HG02623 (cell line): ENCODE data around the gene PTGDS.

ENCODE experiments used
- ATAC-seq: cut with Tn5 transposase; IDR thresholded peaks from one replicate; pipeline ENCODE4 v1.9.1; 2021; ENCODE audit warnings: moderate library complexity; ENCODE audit not compliant: unreplicated experiment

PTGDS gene

DNA sequence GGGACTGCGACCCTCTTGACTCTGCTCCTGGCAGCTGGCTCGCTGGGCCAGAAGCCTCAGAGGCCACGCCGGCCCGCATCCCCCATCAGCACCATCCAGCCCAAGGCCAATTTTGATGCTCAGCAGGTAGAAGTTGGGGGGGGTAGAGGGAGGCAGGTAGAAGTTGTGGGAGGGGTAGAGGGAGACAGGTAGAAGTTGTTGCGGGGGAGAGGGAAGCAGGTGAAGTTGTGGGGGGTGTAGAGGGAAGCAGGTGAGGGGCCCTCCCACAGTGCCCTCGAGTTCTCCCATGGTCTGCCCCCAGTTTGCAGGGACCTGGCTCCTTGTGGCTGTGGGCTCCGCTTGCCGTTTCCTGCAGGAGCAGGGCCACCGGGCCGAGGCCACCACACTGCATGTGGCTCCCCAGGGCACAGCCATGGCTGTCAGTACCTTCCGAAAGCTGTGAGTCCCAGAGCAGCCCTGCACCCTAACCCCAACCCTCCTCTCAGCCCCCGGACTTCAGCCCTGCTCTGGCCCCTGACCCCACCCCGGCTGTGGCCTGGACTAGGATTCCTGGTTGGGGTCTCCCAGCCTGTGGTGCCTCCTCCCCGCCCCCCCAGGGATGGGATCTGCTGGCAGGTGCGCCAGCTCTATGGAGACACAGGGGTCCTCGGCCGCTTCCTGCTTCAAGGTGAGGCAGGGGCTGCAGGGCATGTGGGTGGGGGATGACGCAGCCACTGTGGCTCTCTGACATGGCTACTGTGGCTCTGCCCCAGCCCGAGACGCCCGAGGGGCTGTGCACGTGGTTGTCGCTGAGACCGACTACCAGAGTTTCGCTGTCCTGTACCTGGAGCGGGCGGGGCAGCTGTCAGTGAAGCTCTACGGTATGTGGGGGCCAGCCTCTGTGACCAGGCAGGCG is 31.7 kb upstream of the PTGDS start:
- ATAC-seq = no peak

DNA sequence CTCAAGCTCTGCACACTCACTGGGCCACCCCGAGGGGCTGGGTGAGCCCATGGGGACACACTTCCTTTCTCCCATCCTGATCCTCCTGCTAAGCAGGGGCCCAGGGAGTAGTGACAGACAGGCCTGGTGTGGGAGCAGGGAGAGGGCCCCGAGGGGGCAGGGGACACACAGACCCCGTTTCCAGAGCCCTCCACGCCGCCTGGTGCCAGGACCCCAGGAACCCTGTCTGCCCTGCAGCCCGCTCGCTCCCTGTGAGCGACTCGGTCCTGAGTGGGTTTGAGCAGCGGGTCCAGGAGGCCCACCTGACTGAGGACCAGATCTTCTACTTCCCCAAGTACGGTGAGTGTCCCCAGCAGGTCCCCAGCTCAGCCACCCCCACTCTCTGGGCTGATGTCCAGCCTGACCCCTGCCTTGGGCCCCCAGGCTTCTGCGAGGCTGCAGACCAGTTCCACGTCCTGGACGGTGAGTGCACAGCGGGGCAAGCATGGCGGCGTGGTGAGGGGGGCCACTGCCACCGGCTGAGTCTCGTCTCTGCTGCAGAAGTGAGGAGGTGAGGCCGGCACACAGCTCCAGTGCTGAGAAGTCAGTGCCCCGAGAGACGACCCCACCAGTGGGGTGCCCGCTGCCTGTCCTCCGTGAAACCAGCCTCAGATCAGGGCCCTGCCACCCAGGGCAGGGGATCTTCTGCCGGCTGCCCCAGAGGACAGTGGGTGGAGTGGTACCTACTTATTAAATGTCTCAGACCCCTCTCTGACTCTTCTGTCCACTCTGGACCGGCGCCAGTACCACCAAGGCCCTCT is 30.9 kb upstream of the PTGDS start:
- no peak for ATAC-seq

DNA sequence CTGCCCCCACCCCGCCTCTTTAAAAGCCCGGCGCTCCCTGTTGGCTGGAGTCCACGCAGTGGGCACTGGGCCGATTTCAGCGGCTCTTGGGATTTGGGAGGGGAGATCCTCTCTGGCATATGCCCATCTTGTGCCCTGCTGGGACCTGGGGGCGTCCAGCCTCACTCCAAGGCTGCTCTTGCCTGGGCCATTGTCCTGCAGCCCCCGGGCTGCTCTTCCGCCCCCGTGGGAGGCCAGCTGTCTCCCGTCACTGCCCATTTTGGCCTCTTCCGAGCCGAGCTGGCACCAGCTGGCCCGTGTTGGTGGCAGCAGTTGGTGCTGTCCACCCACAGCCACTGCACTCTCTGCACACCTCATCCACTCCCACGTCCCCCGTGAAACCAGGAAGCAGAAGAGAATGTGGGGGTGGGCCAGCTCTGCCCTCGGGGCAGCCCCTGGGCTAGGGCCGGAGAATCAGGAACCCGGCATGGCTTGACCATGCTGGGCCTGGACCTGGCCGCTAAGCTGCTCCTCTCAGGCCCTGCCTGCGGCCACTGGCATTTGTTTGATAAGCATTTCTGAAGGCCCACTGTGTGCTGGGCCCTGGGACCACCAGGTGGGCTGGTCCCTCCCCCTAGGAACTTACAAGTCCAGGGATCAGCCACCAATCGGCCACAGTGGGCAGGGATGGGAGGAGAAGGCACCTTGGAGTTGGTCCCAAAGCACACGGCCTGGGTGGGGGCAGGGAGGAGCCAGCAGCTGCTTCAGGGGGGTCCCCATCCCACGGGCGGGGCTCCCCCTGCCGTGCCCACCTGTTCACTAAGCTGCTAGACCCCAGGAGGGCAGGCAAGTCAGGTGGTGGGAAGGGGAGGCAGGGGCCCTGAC is 30.0 kb upstream of the PTGDS start:
- no peak for ATAC-seq

DNA sequence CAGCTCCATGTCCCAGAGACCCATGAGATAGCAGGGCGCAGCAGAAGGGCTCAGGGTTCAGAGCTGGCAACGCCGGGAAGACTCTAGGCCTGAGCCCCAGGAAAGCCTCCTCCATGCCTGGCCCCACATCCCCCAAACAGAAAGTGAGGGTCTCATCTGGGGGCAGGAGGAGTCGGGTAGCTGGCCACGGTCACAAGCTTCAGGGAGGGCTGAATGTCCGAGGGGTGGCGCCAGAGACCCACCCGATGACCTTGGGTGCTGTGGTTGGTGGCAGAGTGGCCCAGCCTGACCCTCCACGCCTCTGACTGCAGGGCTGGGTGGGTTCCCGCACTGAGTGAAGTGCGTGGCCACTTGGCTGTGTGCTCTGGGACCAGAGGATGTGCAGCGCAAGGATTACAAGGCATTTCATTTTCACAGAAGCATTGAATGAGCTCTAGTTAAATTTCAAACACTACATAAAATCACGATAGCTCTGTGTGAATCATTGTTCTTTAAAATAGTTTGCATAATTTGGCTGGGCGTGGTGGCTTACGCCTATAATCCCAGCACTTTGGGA is 29.3 kb upstream of the PTGDS start:
- ATAC-seq = no peak

DNA sequence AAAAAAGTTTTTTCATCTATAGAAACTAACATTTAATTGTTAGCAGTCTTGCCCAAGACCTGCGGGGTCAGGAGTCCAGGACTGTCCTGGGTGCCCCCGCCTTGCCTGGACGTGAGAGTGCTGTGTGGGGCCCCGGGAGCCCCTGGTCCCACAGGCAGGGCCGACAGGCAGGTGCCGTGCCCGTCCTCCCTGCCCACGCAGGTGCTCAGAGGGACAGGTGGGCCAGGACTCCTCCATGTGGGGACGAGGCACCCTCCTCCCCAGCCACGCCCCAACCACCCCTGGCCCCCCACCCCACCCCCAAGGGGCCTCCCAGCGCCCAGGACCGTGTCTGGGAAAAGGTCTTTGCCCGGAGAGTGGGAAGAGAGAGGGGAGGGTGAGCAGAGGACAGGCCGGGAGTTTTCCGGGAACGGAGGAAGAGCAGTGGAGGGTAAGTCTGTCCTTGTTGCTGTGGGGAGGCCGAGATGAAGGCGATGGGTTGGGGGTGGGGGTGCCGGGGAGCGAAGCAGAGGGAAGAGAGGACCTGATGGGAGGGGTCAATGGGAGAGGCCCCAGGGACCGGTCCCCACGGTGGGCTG is 28.0 kb upstream of the PTGDS start:
- no peak for ATAC-seq

DNA sequence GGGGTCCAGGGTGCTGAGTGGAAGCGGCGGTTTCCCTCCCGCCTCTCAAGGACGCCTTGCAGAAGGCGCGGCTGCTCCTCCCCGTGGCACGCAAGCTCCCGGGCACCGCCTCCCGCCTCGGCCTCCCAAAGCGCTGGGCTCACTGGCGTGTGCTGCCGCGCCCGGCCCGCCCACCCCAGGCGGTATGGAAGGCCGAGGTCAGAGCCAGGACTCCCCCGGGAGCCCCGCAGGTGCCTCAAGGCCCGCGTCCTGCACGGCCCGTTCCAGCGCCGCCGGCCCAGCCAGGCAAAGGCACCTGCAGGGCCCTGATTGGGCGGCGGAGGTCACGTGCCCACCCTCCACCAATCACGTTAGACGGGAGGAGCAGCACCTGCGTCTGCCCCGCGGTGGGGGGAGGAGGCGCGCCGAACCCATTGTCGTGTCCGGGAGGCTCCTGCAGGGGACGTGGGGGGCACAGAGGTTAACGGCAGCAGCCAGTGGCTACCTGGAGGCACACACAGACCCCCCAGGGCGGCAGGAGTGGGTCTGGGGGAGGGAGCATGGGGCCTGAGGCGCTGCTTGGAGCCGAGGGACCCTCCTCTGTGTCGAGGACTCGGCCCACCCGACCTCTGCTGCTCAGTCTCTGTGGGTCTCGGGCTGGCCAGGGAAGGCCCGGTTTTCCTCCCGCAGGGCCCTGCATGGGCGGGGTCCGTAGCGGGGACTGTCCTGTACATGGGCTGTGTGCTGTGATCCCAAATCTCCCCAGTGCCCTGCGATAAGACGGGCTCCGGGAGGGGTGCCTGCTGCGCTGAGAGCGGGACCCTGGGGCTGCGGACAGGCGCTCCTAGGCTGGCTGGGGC is 27.3 kb upstream of the PTGDS start:
- ATAC-seq = peak; percentile 72

DNA sequence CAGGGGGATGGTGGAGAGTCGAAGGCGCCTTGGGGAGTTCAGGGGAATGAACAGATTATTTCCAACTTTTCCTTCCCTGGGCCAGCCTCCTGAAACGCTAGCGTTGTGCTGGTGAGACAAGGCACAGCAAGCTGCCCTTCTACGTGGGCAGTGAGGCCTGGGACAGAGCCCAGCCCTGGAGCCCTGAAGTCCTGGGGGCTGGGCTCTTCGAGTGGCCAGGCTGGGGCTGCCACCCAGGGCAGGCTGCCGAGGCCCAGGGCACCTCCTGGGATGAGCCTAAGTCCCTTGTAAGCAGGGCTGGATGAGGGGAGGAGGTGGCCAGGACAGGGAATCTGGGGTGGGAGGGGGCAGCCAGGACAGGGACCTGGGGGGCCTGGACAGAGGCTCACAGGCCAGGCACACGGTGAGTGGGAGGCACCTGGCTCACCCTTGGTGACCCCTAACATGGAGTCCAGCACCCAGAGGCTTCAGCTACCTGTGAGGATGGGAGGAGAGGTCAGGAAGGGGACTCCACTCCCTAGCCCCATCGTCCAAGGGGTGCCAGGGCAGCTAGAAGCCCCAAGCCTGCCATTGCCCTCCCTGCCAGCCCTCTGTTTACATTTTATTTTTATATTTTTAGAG is 26.5 kb upstream of the PTGDS start:
- ATAC-seq = no peak

DNA sequence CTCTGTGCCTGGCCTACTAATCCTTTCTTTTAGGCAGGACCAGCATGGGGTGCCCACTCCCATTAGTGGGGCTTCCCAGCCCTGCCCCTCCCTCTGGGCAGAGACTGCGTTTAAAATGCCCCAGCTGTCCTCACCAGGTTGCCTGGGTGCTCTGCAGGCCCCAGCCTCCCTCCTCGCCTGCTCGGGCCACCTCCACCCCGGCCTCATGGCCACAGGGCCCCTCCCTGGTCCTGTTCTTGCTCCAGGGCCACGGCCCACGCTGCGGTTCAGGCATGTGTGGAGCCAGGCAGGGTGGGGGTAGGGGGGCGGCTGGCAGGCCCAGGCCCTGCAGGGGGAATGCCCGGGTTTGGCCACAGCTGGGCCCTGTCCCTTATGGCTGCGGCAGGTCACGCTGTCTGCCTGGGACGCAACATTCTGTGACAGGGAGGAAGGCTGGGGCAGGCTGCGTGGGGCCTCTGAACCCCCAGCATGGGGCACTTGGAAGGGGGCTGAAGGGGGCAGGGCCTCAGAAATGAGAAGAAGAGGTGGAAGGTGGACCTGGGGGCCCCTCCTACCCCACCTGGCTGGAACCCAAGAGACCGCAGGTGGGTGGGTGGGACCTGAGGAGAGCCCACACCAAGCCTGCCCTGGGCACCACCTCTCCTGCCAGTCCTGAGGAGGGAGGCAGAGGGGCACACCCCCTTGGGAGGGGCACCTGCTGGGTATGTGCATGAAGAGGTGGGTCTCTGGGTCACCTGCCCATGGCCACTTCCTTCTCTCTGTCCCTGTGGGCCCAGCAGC is 25.6 kb upstream of the PTGDS start, which contains the start of gene LCN12:
Gene LCN12 (plus strand): TSS at position 733 of the 780 bp plus-strand sequence. CDS start 55 bp downstream, outside the sequence.
- no peak for ATAC-seq

DNA sequence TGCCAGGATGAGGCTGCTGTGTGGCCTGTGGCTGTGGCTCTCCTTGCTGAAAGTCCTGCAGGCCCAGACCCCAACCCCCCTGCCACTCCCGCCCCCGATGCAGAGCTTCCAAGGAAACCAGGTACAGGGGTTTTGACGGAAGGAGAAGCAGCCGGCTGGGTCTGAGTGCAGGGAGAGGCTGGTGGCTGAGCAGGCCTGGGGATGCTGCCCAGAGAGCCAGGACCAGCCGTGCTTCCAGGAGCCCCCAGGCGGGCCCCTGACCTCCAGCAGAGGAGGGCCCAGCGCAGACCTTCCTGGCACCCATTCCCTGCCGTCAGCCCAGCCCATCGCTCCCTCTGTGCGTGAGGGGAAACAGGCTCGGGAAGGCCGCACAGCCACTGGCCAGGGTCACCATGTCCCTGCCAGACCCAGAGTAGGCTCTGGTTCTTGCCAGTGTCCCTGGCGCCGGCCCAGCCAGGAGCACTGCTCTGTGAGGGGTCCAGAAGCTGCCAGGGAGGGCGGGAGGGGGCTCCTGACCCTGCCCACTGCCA is 24.9 kb upstream of the PTGDS start:
- ATAC-seq = no peak

DNA sequence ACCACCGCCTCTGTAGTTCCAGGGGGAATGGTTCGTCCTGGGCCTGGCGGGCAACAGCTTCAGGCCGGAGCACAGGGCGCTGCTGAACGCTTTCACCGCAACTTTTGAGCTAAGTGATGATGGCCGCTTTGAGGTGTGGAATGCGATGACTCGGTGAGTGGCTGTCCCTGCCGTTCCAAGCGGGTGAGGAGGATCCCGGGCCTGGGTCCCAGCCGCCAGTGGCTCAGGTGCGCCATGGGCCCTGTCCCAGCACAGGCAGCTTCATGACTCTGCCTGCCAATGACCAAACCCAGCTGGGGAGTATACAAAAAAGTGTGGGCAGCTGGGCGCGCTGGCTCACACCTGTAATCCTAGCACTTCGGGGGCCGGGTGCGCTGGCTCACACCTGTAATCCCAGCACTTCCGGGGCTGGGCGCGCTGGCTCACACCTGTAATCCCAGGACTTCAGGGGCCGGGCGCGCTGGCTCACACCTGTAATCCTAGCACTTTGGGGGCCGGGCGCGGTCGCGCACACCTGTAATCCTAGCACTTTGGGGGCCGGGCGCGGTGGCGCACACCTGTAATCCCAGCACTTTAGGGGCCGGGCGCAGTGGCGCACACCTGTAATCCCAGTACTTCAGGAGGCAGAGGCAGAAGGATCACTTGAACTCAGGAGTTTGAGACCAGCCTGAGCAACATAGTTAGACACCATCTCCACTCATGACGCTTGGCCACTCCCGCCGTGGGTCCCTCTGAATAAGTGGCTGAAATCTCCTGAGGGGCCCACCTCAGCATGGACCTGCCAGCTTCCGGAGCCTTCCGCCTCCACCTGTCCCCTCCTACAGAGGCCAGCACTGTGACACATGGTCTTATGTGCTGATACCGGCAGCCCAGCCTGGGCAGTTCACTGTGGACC is 24.2 kb upstream of the PTGDS start:
- ATAC-seq = no peak

DNA sequence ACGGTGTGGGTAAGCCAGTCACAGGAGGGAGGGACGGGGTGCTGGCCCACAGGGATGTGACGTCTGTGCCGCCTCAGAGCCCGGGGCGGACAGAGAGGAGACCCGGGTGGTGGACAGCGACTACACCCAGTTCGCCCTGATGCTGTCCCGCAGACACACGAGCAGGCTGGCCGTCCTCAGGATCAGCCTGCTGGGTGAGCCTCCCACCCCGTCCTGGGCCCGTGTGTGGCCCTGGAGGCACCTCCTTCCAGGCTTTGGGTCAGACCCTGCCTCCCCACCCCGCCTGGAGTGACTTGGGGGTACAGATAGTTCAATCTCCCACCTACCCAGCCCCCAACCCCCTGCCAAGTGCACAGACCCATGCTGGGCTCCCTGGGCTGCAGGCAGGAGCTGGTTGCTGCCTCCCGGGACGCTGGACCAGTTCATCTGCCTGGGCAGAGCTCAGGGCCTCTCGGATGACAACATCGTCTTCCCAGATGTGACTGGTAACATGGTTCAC is 23.5 kb upstream of the PTGDS start:
- no peak for ATAC-seq

DNA sequence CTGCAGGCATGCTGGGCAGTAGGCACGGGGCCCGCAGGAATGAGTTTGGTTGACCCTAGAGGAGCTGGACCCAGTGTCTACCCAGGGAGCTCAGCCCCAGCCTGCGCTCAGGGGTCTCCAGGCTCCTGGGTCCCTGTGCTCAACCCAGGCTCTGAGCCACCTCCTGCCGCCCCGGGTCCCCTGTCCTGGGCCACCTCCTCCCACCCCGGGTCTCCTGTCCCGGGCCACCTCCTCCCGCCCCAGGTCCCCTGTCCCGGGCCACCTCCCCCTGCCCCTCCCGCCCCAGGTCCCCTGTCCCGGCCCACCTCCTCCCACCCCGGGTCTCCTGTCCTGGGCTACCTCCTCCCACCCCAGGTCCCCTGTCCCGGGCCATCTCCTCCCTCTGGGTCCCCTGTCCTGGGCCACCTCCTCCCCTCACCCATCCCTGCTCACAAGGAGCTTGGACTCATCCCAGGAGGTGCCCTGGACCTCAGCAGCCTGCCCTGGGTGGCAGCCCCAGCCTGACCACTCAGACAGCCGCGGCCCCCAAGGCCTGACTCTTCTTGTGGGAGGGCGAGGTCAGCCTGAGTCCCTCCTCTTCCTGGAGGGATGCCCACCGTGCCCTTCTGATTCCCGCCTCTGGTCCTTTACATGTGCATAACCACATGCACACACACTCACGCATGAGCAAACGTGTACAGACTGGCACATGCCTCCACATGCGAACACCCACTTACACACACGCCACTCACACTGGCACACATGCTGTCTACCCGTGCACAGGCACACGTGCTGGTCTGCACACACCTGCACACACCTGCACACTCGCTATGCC is 22.8 kb upstream of the PTGDS start:
- no peak for ATAC-seq

DNA sequence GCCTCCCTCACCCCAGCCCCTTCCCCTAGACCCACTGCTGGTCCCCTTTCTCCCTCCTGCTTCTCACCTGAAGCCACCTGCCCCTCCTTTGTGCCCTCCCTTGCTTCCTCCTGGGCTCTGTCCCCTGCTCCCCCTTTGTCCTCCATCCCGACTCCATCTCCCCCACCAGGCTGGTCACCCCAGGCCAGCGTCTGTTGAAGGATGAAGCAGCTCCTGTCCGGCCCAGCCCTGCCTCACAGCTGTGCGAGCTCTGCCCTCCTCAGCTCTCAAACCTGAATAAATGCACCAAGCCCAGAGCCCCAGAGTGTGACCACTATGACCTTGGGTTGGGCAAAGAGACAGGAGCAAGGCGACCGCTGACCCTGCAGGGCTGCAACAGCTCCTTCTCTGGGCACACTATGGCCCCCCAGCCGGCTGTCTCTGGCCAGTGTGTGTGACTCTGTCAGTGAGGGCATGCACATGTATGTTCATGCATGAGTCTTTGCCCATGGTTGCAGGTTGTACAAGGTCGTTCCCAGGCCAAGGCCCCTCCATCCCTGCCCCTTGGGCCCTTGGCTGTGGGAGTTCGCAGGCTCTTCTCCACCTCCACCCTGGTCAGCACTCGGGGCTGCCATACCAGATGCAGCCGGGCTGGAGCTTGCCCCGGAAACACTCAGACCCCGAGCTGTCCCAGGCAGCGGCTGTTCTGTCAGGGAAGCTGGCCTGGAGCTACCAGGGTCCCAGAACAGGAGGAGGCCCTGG is 21.9 kb upstream of the PTGDS start:
- no peak for ATAC-seq

DNA sequence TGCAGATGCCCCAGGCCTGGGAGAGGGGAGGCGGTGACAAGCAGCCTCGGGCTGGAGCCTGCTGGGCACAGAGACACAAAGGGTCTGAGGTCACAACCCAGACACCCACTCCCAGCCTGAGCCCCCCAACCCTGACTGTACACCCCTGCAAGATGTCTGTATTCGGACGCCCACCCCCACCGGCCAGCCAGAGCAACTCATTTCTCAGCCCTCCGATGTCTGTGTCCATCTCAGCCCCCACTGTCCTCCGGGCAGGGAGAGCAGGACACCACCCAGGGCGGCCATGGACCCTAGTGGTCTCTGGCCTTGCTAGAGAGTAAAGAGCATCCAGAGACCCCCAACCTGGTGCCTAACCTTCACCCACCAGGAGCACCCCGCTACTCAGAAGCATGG is 21.4 kb upstream of the PTGDS start:
- no peak for ATAC-seq

DNA sequence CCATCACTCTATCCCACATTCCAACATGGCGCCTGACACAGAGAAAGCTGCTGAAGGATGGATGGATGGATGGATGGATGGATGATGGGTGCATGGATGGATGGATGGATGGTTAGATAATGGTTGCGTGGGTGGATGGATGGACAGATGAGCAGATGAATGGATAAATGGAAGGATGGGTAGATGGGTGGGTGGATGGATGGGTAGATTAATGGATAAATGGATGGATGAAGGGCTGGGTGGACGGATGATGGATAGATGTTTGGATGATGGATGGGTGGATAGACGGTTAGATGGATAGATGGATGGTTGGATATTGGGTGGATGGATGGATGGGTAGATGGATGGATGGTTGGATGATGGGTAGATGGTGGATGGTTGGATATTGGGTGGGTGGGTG is 20.7 kb upstream of the PTGDS start:
- ATAC-seq = no peak
